ENCODE data around the gene OR8H3. TPM values are rescaled to one million over a fixed set of nuclear protein-coding genes. Genes with fewer than 3 reads are reported as not detected.
"Not testable (repeated sequence)": the region's sequence is repeated elsewhere in the genome, so short reads cannot be mapped to it uniquely, and the experiment has no call there.

The OR8H3 gene
- not detected in 2 replicates for total RNA-seq
- polyA plus RNA-seq (2012) = not detected

- DNase-seq (ENCODE audit: low read depth) = no peak
Measured at GRCh38 chr11:56122073-56122472, at the start of gene OR8H3. TSS of gene OR8H3 (plus strand) at chr11:56122373. CDS start at chr11:56122373, 0 bp downstream.

GRCh38 chr11:56089697-56090096 lies 32.5 kb upstream of the OR8H3 start:
- no peak for DNase-seq (ENCODE audit: low read depth)

GRCh38 chr11:56093008-56093407 lies 29.2 kb upstream of the OR8H3 start, which contains the start of gene OR8I2:
TSS of gene OR8I2 (plus strand) at chr11:56093308. CDS start at chr11:56093308, 0 bp downstream.
- DNase-seq (ENCODE audit: low read depth) = no peak

- no peak for DNase-seq (ENCODE audit: low read depth)
Measured at GRCh38 chr11:56103210-56103737, 18.9 kb upstream of the OR8H3 start, which contains the start of gene OR8H2. TSS of gene OR8H2 (plus strand) at chr11:56103687. CDS start at chr11:56105043, 1,356 bp downstream.

GRCh38 chr11:56140151-56140661 lies 18.0 kb downstream of the OR8H3 start, which contains the start of gene OR8J3:
TSS of gene OR8J3 (minus strand) at chr11:56140201. CDS start at chr11:56137718, 2,483 bp downstream.
- no peak for DNase-seq (ENCODE audit: low read depth)

GRCh38 chr11:56143681-56144080 lies 21.5 kb downstream of the OR8H3 start:
- not testable (repeated sequence) for DNase-seq (ENCODE audit: low read depth)

- DNase-seq (ENCODE audit: low read depth) = no peak
Measured at GRCh38 chr11:56151376-56151775, 29.2 kb downstream of the OR8H3 start.

GRCh38 chr11:56152333-56152732 lies 30.2 kb downstream of the OR8H3 start:
- DNase-seq (ENCODE audit: low read depth) = no peak

GRCh38 chr11:56160217-56160616 lies 38.0 kb downstream of the OR8H3 start, which contains the start of gene OR8K5:
TSS of gene OR8K5 (minus strand) at chr11:56160317. CDS start at chr11:56160317, 0 bp downstream.
- DNase-seq (ENCODE audit: low read depth) = no peak

- no peak for DNase-seq (ENCODE audit: low read depth)
Measured at GRCh38 chr11:56163804-56164203, 41.6 kb downstream of the OR8H3 start.

GRCh38 chr11:56172256-56172830 lies 50.2 kb downstream of the OR8H3 start:
- DNase-seq (ENCODE audit: low read depth) = no peak

Other genes with a start within 250 kb of the OR8H3 start
- not detected in 2 replicates for gene TRIM51, start 239.1 kb upstream of the OR8H3 start, total RNA-seq
- gene OR5W2, start 207.8 kb upstream of the OR8H3 start, total RNA-seq = not detected in 2 replicates
- not detected in 2 replicates for gene OR5I1, start 186.0 kb upstream of the OR8H3 start, total RNA-seq
- not detected in 2 replicates for gene OR10AG1, start 152.4 kb upstream of the OR8H3 start, total RNA-seq
- not detected in 2 replicates for gene OR5F1, start 127.7 kb upstream of the OR8H3 start, total RNA-seq
- not detected in 2 replicates for gene OR5AS1, start 94.7 kb upstream of the OR8H3 start, total RNA-seq
- not detected in 2 replicates for gene OR8I2, start 29.1 kb upstream of the OR8H3 start, total RNA-seq
- gene OR8H2, start 18.7 kb upstream of the OR8H3 start, total RNA-seq = not detected in 2 replicates
- not detected in 2 replicates for gene OR8J3, start 17.8 kb downstream of the OR8H3 start, total RNA-seq
- gene OR8K5, start 37.9 kb downstream of the OR8H3 start, total RNA-seq = not detected in 2 replicates
- gene OR5J2, start 54.2 kb downstream of the OR8H3 start, total RNA-seq = not detected in 2 replicates
- not detected in 2 replicates for gene OR5T2, start 111.9 kb downstream of the OR8H3 start, total RNA-seq
- not detected in 2 replicates for gene OR5T3, start 129.9 kb downstream of the OR8H3 start, total RNA-seq
- not detected in 2 replicates for gene OR5T1, start 151.8 kb downstream of the OR8H3 start, total RNA-seq
- not detected in 2 replicates for gene OR8H1, start 169.9 kb downstream of the OR8H3 start, total RNA-seq
- not detected in 2 replicates for gene OR8K3, start 192.8 kb downstream of the OR8H3 start, total RNA-seq
- not detected in 2 replicates for gene OR8K1, start 223.7 kb downstream of the OR8H3 start, total RNA-seq
- not detected in 2 replicates for gene OR8J1, start 231.9 kb downstream of the OR8H3 start, total RNA-seq